Stimulated activated CD8-positive, alpha-beta memory T cell treated with anti-CD3 and anti-CD28 coated beads, Interleukin-7, amount 100 ng/mL, for 48 hours (primary cell): ENCODE data around the gene TPK1.
"Not testable (repeated sequence)": the region's sequence is repeated elsewhere in the genome, so short reads cannot be mapped to it uniquely, and the experiment has no call there.

Experiments
- DNase-seq, 2 donors: peaks; one replicate each; pipeline ENCODE4 v3.0.0-alpha.2; 2020; ENCODE audit warnings: low read depth in 1 of 2; ENCODE audit errors: extremely low read depth in 1 of 2

TPK1 gene

GRCh38 chr7:144728551-144728950 is 107.3 kb downstream of the TPK1 start:
- no peak for DNase-seq

DNA sequence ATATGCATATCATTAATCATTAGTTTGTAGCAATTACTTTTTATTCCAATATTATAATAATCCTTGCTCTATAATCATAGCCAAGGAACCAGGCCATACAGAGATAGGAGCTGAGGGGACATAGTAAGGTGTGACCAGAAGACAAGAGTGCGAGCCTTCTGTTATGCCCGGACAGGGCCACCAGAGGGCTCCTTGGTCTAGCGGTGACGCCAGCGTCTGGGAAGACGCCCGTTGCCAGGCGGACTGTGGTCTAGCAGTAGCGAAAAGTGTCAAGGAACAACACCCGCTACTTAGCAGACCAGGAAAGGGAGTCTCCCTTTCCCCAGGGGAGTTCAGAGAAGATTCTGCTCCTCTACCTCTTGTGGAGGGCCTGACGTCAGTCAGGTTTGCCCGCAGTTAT is 109.0 kb downstream of the TPK1 start:
- not testable (repeated sequence) for DNase-seq

DNA sequence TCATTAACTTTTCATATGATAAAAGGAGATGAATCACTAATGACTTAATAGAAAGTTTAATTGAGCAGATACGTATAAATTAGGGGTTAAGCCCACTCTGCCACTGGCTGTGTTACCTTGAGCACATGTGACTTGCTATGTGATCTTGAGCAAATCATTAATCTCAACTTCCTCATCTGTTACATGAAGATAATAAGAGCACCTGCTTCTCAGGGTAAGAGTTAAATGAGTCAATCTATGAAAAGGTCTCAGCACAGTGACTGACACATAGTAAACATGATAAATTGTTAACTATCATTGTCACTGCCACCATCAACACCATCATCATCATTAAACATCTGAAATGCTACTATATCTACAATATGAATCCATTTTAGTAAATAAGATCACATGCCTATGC is 110.8 kb downstream of the TPK1 start:
- no peak for DNase-seq

GRCh38 chr7:144723301-144723700 is 112.6 kb downstream of the TPK1 start:
- DNase-seq, result no peak

- DNase-seq, result no peak
Observed at GRCh38 chr7:144720710-144721109, 115.1 kb downstream of the TPK1 start.

DNA sequence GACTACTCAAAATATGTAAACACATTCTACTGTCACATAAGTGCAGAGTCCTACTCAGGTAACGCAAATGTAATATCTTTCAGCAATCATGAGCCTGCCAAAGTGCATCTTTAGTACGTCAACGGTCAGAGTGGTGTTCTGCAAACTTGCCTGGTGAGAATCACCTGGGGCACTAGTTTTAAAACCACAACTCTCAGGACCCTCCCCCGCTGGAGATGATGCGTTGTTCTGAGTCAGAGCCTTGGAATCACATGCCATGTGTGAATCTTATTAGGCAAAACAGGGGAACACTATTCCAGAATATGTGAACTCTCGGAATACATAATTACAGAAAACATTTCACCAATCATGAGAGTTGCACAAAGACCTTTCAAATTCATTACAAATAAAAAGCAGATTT is 115.7 kb downstream of the TPK1 start:
- no peak for DNase-seq

- DNase-seq, result no peak
Observed at GRCh38 chr7:144717720-144718119, 118.1 kb downstream of the TPK1 start.

DNA sequence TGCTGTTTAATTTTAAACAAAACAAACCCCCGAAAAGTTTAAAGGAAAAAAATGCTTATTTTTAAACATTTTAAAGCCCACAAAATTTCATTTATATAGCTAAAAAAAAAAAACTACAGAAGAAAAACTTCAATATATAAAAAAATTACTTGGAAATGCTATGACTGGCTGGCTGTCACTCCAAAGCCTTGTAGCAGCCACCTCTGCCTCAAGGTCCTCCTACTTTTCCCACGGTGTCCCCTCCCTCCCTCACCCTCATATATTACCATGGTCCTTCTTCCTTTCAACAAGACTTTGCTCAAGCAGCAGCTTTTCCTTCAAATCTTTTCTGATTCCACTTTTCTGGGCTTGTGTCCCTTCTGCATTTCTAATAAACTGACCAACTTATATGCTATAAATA is 122.0 kb downstream of the TPK1 start:
- DNase-seq, result no peak

- no peak for DNase-seq
Observed at GRCh38 chr7:144710791-144711190, 125.1 kb downstream of the TPK1 start.

GRCh38 chr7:144709066-144709465 is 126.8 kb downstream of the TPK1 start:
- DNase-seq, result no peak

GRCh38 chr7:144691240-144691639 is 144.6 kb downstream of the TPK1 start:
- DNase-seq, result no peak

GRCh38 chr7:144682581-144683280 is 153.1 kb downstream of the TPK1 start:
- DNase-seq, result no peak

DNA sequence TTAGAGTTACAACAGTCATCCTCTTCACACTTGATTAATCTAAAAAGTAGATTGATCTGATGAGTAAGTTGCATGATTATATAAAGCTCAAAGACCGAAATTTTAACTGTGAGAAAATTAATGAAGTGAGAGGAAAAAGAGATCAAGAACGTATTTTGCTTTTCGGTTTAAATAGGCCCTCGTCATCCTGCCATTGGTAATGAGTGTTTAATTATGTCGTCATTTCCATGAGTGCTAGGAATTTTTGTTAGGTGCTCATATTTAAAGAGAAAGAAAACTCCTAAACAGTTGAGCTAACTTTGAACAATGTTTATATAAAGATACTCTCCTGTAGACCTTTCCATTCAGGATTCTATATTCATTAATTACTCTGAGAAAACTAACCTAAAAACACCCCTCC is 159.4 kb downstream of the TPK1 start:
- no peak for DNase-seq

DNA sequence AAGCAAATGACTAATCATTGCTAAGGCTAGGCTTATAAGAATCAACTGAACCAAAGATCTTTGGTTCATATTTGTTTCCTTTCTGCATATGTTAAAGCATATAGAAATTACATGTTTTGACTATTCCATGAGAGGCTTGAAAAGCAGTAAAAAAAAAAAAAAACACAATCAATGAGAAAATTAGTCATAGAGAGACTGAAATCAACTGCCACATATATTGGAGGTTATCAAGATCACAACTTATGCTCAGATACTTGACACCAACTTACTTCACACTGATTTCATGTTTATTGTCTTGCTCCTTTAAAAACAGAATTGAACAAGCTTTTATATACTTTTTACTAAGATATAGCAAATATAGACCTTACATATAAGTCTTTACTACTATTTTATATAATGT is 161.3 kb downstream of the TPK1 start:
- no peak for DNase-seq

GRCh38 chr7:144672869-144673268 is 163.0 kb downstream of the TPK1 start:
- no peak for DNase-seq

GRCh38 chr7:144671429-144671828 is 164.4 kb downstream of the TPK1 start:
- no peak for DNase-seq

- DNase-seq, result no peak
Observed at GRCh38 chr7:144670218-144670617, 165.6 kb downstream of the TPK1 start.

DNA sequence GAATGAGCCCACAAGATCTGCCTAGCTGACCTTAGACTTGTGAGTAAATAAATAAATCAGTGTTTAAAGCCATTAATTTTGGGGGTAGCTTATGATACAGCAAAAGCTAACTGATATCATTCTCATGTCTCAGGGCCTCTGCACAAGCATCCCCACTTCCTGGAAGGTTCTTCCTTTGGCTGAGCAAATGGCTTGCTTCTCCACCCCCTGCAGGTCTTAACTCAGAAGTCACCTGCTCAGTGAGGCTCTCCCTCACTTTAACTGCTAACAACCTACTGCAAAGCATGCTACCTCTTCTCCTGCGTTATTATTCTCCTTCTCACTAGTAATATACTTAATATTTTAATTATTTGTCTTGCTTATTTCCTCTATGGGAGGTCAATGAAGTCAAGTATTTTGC is 167.3 kb downstream of the TPK1 start:
- no peak for DNase-seq

- DNase-seq, result no peak
Observed at GRCh38 chr7:144665689-144666381, 170.0 kb downstream of the TPK1 start.

DNA sequence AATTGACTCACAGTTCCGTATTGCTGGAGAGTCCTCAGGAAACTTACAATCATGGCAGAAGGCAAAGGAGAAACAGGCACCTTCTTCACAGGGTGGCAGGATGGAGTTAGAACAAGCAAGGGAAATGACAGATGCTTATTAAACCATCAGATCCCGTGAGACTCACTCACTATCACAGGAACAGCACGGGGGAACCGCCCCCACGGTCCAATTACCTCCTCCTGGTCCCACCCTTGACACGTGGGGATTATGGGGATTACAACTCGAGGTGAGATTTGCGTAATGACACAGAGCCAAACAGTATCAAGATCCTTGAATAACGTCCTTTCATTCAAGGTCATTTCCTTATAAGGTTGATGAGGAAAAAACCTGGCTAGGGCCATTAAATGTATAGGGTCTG is 176.6 kb downstream of the TPK1 start:
- DNase-seq, result no peak

DNA sequence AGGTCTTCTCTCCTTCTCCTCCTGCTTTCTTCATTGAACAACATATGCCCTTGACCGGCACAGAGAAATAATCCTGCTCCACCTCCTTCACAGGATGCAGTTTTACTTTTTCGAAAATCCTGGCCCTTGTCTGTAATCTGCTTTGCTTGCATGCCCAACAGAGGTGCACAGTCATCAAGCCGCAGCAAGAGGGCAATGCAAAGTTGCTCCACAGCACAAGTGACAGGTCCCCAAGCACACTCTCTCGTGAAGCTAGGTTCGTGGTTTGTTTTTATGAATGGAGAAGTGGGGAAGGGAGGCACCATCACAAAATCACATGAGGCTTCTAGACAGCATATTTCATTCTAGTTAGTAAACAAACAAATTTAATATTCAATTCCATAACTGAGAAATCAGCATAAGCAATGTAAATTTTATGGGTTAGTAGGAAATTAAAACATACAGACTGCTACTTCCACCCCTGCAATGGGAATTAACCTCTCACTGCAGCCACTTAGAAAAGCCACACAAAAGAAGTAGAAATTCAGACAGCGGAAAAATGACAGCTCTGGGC is 178.8 kb downstream of the TPK1 start:
- DNase-seq, result no peak

DNA sequence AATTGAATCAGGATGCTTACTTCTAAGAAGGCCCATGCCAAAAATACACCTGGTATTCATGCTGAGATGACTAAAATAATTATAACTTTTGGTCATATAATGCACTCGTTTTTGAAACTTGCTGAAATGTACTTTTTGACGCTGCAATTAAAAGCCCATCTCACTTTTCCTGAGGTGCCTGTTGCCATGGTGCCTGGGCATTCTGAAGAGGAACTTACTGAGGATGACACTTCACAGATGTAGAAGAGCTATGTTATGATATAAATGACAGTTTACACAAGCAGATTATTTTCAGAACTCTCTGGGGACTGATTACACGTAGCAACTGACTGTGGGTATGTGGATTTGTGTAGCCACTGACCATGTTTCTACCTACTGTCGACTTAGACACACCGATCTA is 182.4 kb downstream of the TPK1 start:
- DNase-seq, result no peak
